ENCODE measurements around the gene CSTPP1.

Gene CSTPP1

DNA sequence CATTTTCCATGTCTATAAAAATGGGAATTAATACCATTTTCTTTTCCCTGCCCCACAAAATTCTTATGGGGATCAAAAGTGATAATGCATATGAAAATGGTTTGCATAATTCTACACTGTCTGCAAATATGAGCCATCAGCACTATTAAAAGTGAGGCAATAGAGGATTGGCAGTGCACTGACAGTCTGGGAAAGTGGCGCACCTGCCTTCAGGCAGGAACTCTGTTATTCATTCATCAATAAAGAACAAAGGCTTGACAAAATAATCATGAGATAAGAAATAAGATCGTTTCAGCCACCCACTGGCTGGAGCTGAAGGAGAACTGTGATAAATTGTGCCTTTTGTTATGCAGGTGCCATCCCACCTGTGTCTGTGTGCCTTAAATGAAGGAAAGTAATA, 190.7 kb downstream of the CSTPP1 start:
- DNase-seq (ENCODE audit: low read depth in 2 of 2, low spot score in 1 of 2) = no peak

GRCh38 chr11:47130543-47130942, 194.0 kb downstream of the CSTPP1 start:
- DNase-seq (ENCODE audit: low read depth in 2 of 2, low spot score in 1 of 2) = no peak

DNA sequence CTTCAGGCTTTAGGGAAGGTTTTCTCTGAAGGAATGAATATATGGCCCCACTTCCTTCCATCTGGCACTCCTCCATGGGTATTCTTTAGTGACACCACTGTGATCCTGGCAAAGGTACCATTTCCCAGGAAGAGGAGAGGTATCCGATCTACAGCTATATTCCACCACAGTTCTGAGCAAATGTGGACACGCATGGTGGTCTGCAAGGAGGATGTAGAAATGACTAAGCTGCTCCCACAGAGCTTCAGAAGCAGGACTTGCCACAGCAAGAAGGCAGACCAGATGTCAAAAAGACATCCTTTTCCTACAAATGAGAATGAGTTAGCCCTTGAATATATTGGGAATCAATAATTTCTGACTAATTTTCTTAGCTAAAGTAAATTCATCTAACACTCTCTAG, 194.6 kb downstream of the CSTPP1 start:
- no peak for DNase-seq (ENCODE audit: low read depth in 2 of 2, low spot score in 1 of 2)

DNA sequence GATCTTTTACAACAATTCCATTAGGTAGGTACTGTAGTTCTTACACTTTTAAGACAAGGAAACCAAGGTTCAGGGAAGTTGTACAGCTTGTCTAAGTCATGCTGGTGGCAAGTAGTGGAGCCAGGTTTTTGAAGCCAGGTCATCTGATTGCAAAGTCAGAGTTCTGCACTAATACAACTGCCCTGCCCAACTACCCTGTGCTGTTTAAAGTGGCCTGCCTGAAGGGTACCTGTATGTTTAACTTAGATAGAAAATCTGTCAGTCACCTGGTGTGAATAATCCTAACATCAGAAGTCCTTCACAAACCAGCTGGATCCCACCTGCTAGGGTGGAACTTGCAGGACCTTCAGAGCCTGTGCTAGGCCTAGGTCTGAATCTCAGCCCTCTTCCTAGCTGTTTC, 195.9 kb downstream of the CSTPP1 start:
- DNase-seq (ENCODE audit: low read depth in 2 of 2, low spot score in 1 of 2) = no peak

DNA sequence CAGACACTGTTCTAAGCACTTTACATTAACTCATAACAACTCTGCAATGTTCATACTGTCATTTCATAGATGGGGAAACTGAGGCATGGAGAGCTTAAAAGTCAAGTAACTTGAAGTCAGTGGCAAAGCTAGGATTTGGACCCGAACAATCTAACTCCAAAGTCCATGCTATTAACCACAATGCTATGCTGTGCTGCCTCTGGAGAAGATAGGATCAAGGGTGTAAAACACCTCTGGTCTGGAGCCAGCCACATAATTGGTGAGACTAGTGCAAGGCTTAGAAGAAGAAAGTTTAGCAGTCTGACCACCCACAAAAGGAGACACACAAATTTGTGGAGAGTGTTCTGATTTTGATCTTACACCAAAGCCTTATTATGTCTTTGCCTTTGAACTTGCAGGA, 196.4 kb downstream of the CSTPP1 start:
- DNase-seq (ENCODE audit: low read depth in 2 of 2, low spot score in 1 of 2) = no peak

GRCh38 chr11:47136327-47136726, 199.8 kb downstream of the CSTPP1 start:
- DNase-seq (ENCODE audit: low read depth in 2 of 2, low spot score in 1 of 2) = no peak

GRCh38 chr11:47136921-47137320, 200.4 kb downstream of the CSTPP1 start:
- no peak for DNase-seq (ENCODE audit: low read depth in 2 of 2, low spot score in 1 of 2)

- DNase-seq (ENCODE audit: low read depth in 2 of 2, low spot score in 1 of 2) = no peak
These were observed 200.9 kb downstream of the CSTPP1 start for GRCh38 chr11:47137476-47137875.

DNA sequence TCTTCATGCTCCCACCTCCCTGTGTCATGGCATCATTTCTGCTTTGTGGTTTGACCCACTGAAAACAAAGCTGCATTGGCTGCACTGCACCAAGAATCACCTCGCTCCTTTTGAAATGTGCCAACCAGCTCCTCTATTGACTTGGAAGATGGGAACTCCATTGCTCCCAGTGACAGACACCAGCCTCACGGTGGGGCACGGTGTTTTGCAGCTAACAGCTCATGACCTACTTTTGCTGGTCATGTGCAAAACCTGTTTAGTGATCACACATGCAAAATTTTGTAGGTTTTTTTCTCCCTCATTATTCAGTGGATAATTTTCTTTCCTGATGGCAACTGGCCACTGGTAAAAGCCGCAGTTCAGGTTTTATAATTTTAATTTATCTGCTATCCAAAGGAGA, 203.3 kb downstream of the CSTPP1 start:
- no peak for DNase-seq (ENCODE audit: low read depth in 2 of 2, low spot score in 1 of 2)

- no peak for DNase-seq (ENCODE audit: low read depth in 2 of 2, low spot score in 1 of 2)
These were observed 206.8 kb downstream of the CSTPP1 start for GRCh38 chr11:47143322-47143721.

- no peak for DNase-seq (ENCODE audit: low read depth in 2 of 2, low spot score in 1 of 2)
These were observed 208.0 kb downstream of the CSTPP1 start for GRCh38 chr11:47144541-47144940.

DNA sequence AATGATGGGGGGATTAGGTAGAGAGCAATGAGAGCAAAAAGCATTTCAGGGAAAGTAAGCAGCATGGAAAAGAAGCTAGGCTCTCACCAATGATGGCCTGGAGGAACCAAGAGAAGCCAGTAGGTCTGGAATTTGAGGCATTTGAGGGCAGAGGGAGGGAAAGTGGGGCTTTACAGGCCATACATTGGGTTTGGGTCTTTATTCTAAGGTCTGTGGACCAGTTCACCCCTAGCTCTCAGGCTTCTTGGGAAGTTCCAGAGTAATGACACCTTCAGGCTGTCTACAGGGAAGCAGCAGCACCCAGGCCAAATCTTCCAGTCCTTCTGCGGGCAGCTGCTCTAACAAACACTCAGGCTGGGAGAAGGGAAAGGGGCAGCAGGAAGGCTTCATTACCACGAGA, 210.7 kb downstream of the CSTPP1 start:
- no peak for DNase-seq (ENCODE audit: low read depth in 2 of 2, low spot score in 1 of 2)

- no peak for DNase-seq (ENCODE audit: low read depth in 2 of 2, low spot score in 1 of 2)
These were observed 211.1 kb downstream of the CSTPP1 start for GRCh38 chr11:47147681-47148080.

GRCh38 chr11:47148270-47148669, 211.7 kb downstream of the CSTPP1 start:
- no peak for DNase-seq (ENCODE audit: low read depth in 2 of 2, low spot score in 1 of 2)

GRCh38 chr11:47148903-47149531, 212.5 kb downstream of the CSTPP1 start:
- no peak for DNase-seq (ENCODE audit: low read depth in 2 of 2, low spot score in 1 of 2)

- no peak for DNase-seq (ENCODE audit: low read depth in 2 of 2, low spot score in 1 of 2)
These were observed 213.2 kb downstream of the CSTPP1 start for GRCh38 chr11:47149782-47150181.

GRCh38 chr11:47152126-47152952, 215.8 kb downstream of the CSTPP1 start:
- no peak for DNase-seq (ENCODE audit: low read depth in 2 of 2, low spot score in 1 of 2)

DNA sequence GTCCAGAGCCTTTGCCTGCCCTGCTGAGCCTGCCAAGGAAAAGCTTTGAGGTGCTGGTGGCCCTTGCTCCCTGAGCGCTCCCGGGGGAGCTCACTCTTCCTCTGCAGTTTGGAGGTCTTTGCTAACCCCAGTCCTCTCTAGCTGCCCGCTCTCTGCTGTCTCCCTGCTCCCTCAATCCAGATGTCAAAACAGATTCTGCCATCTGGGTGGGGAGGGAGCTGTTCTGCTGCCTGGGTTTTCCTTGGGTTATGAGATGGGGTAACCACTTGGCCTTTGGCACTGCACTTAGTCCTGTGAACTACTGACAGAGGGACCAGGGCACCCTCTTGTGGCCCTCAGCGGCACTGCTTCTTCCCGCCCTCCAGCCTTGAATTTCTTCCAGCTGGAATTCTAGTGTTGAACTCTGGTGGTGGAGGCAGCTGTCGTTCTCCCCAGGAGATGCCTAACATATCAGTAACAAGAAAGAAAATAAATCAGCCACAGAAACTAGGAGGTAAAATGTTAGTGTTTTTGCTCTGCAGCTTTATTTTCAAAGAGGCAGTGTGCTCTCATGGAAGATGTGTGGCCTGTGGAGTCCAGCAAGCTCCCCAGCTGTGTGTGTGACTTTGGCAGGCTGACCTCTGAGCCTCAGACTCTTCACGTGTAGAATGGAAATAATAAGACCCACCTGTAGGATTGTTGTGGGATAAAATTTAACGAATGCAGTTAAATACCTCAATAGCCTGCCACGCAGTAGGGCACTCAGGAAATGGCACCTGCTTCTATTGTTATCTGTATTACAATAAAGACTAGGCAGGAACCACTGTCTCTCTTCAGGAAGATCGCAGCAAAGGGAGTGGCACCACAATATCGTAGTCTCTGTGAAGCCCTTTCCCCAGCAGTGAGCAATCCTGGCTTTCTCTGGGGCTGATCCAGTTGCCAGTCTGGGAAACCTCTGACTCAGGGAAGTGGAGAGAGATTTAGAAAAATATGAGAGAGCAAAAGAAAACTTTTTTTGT, 216.7 kb downstream of the CSTPP1 start:
- DNase-seq (ENCODE audit: low read depth in 2 of 2, low spot score in 1 of 2) = no peak

DNA sequence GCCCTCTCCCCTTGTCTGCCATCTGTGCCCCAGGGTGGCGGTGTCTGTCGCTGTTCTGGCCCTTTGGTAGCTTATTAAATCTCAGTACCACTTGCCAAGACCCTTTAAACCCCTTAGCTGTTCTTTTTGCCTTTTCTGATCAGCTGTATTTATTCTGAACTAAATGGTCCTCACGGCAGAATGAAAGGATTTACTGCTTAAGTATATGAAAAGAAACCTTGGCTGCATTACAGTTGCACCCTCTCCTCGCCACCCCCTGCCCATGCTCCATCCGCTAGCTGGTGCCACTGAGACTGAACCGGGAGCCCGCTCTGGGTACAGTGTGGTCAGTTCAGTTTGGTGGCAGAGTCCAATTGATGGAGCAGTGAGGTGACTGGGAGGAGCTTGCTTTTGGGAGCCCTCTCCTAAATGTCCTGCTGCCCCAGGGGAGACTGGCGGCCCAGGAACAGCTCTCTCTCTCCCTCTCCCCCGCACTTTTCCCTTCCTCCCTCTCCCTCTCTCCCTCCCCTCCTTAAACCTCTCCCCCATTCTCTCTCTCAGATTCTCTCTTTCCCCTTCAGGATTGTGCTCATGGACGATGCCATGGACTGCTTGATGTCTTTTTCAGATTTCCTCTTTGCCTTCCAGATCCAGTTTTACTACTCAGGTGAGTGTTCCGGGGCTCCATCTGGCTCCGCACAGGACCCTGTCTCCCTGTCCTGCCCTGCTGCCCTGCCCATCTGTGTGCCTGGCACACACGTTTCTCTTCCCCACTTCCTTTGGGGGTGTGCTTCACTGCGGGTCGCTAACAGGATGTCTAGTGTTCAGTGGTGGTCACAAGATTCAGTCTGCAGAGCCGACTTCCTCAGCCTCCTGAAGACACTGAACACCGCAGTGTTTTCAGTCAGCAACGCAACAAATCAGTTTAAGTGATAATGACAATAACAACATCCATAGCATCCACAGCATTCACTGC, 218.3 kb downstream of the CSTPP1 start:
- DNase-seq (ENCODE audit: low read depth in 2 of 2, low spot score in 1 of 2) = no peak

DNA sequence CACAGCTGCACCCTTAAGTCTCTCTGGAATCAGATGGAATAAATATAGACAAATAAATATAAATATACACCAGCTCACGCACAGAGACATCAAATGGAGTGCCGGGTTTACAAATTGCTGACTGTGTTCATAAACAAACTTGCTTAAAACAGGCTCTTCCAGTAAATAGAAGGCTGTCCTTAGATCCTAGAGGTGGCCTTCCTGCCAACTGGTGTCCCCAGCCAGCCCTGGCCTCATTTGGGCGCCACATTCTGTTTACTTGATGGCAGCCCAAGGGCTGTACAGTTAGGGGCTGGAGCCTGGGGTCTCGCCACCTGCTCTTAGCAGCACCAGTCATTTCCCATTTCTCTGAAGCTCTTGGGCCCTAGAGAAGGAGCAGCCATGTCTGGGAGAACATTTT, 219.3 kb downstream of the CSTPP1 start:
- no peak for DNase-seq (ENCODE audit: low read depth in 2 of 2, low spot score in 1 of 2)

Data from stimulated activated CD8-positive, alpha-beta memory T cell treated with anti-CD3 and anti-CD28 coated beads, Interleukin-4, amount 100 ng/mL, for 4 hours (primary cell).